ENCODE measurements around the gene DTNBP1. TPM values are rescaled to one million over a fixed set of nuclear protein-coding genes. Genes with fewer than 3 reads are reported as not detected.

The DTNBP1 gene
- total and polyA plus RNA-seq, 5 donors from 2014 or later, result 22.4 to 43.1 (median 33.7) TPM

- no peaks in the 10 kb centered on the region for H3K4me1 ChIP-seq (ENCODE audit: control insufficient read depth, insufficient read depth, low read length, poor library complexity, severe bottlenecking)
- no peaks in the 10 kb centered on the region for H3K27me3 Mint-ChIP-seq
- H3K27ac ChIP-seq (ENCODE audit: insufficient read depth, low read length, poor library complexity, severe bottlenecking), result no peak overlapping the region
- H3K36me3 Mint-ChIP-seq, result peaks cover 55% of the 10 kb centered on the region
- peaks cover 30% of the 10 kb centered on the region for H3K36me3 ChIP-seq (ENCODE audit: control insufficient read depth, insufficient read depth, low read length)
- H3K4me3 Mint-ChIP-seq, result no peak overlapping the region
- no peak for ATAC-seq (ENCODE audit: low read depth in 2 of 2)
- H3K4me3 ChIP-seq (ENCODE audit: low read depth, low read length), result no peak overlapping the region
- DNase-seq, result no peak
- peak overlapping the region in 1 of 3 donors; percentile 49 for H3K27ac Mint-ChIP-seq
- no peaks in the 10 kb centered on the region for H3K9me3 Mint-ChIP-seq
- H3K27me3 ChIP-seq (ENCODE audit: control insufficient read depth, insufficient read depth, low read length), result no peaks in the 10 kb centered on the region
- H3K9me3 ChIP-seq (ENCODE audit: control insufficient read depth in 2 of 2, low read length in 2 of 2), result no peaks in the 10 kb centered on the region
- peaks cover 20 to 39% (median 31%) of the 10 kb centered on the region in 4 donors for H3K4me1 Mint-ChIP-seq
Measured at GRCh38 chr6:15614277-15614676, 48.6 kb downstream of the DTNBP1 start.

- Mint-ChIP-seq H3K27ac (no peak overlapping the region), H3K4me1 (peaks cover 6 to 37% (median 14%) of the 10 kb centered on the region in 4 donors)
- H3K27me3 ChIP-seq (ENCODE audit: control insufficient read depth, insufficient read depth, low read length), result no peaks in the 10 kb centered on the region
Measured at GRCh38 chr6:15608396-15608795, 54.4 kb downstream of the DTNBP1 start.

DNA sequence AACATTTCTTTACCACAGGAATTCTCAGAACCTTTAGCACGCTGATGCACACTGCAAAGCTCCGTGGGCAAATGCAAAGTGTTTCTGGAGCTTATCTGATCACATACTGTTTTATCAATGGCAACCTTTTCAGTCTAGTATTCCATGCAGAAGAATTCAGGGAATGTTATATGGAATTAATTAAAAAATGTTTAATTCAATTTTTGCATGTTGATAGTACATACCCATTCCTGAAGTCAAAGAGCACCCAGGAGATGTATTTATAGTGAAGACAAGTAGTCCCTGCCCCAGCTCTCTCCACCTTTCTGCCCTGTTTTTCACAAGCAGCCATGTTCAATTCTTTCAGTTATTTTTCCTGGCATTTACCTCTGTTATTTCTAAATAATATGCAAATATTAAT lies 55.2 kb downstream of the DTNBP1 start:
- Histone ChIP-seq H3K36me3 (ENCODE audit: control insufficient read depth, insufficient read depth, low read length) (peaks cover 19% of the 10 kb centered on the region), H3K4me1 (ENCODE audit: control insufficient read depth, insufficient read depth, low read length, poor library complexity, severe bottlenecking) (no peaks in the 10 kb centered on the region), H3K27me3 (ENCODE audit: control insufficient read depth, insufficient read depth, low read length) (no peaks in the 10 kb centered on the region), H3K4me3 (ENCODE audit: low read depth, low read length) (no peak overlapping the region), H3K27ac (ENCODE audit: insufficient read depth, low read length, poor library complexity, severe bottlenecking) (no peak overlapping the region), H3K9me3 (ENCODE audit: control insufficient read depth in 2 of 2, low read length in 2 of 2) (no peaks in the 10 kb centered on the region)
- ATAC-seq (ENCODE audit: low read depth in 2 of 2), result no peak
- Mint-ChIP-seq H3K9me3 (no peaks in the 10 kb centered on the region), H3K36me3 (peaks cover 52% of the 10 kb centered on the region), H3K4me1 (peaks cover 3 to 35% (median 11%) of the 10 kb centered on the region in 4 donors), H3K4me3 (no peak overlapping the region), H3K27me3 (no peaks in the 10 kb centered on the region), H3K27ac (no peak overlapping the region)
- DNase-seq, result no peak

More at GRCh38 chr6:15608396-15608795, 54.4 kb downstream of the DTNBP1 start:
- Histone ChIP-seq H3K4me1 (ENCODE audit: control insufficient read depth, insufficient read depth, low read length, poor library complexity, severe bottlenecking) (no peaks in the 10 kb centered on the region), H3K36me3 (ENCODE audit: control insufficient read depth, insufficient read depth, low read length) (peaks cover 21% of the 10 kb centered on the region), H3K4me3 (ENCODE audit: low read depth, low read length) (no peak overlapping the region), H3K27ac (ENCODE audit: insufficient read depth, low read length, poor library complexity, severe bottlenecking) (no peak overlapping the region), H3K9me3 (ENCODE audit: control insufficient read depth in 2 of 2, low read length in 2 of 2) (no peaks in the 10 kb centered on the region)
- H3K4me3 Mint-ChIP-seq, result no peak overlapping the region
- ATAC-seq (ENCODE audit: low read depth in 2 of 2) (no peak), DNase-seq (no peak)
- peaks cover 54% of the 10 kb centered on the region for H3K36me3 Mint-ChIP-seq
- H3K9me3 Mint-ChIP-seq, result no peaks in the 10 kb centered on the region
- H3K27me3 Mint-ChIP-seq, result no peaks in the 10 kb centered on the region

- no peaks in the 10 kb centered on the region for H3K4me1 ChIP-seq (ENCODE audit: control insufficient read depth, insufficient read depth, low read length, poor library complexity, severe bottlenecking)
- no peaks in the 10 kb centered on the region for H3K27me3 ChIP-seq (ENCODE audit: control insufficient read depth, insufficient read depth, low read length)
- no peak overlapping the region for H3K4me3 Mint-ChIP-seq
- H3K4me1 Mint-ChIP-seq, result peaks cover under 1 to 25% (median 7%) of the 10 kb centered on the region in 4 donors
- H3K4me3 ChIP-seq (ENCODE audit: low read depth, low read length), result no peak overlapping the region
- no peak for ATAC-seq (ENCODE audit: low read depth in 2 of 2)
- no peaks in the 10 kb centered on the region for H3K9me3 ChIP-seq (ENCODE audit: control insufficient read depth in 2 of 2, low read length in 2 of 2)
- no peak for DNase-seq
- no peak overlapping the region for H3K27ac ChIP-seq (ENCODE audit: insufficient read depth, low read length, poor library complexity, severe bottlenecking)
- H3K27me3 Mint-ChIP-seq, result no peaks in the 10 kb centered on the region
- no peaks in the 10 kb centered on the region for H3K9me3 Mint-ChIP-seq
- H3K36me3 ChIP-seq (ENCODE audit: control insufficient read depth, insufficient read depth, low read length), result peaks cover 21% of the 10 kb centered on the region
- H3K36me3 Mint-ChIP-seq, result peaks cover 48% of the 10 kb centered on the region
- H3K27ac Mint-ChIP-seq, result no peak overlapping the region
Measured at GRCh38 chr6:15606347-15606746, 56.5 kb downstream of the DTNBP1 start.

DNA sequence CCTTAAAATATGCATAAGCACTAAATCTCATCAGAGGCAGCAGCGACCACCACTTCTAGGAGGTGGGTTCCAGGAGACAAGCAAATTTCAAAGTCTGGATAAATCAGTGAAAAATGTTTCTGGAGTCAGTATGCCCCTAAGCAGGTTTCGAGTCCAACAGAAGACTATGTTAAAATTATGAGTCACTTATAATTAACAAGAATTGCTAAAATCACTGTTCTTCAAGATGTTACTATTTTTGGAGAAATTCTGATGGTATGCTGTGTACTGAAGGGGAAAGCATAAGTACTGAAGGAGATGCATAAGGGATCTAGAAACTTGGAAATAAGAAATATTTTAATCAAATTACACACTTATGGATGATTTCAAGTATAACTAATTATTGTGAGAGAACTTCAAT lies 58.0 kb downstream of the DTNBP1 start:
- Mint-ChIP-seq H3K9me3 (no peaks in the 10 kb centered on the region), H3K4me3 (no peak overlapping the region), H3K27ac (no peak overlapping the region), H3K36me3 (peaks cover 51% of the 10 kb centered on the region), H3K4me1 (peaks cover 6 to 22% (median 15%) of the 10 kb centered on the region in 4 donors), H3K27me3 (no peaks in the 10 kb centered on the region)
- no peaks in the 10 kb centered on the region for H3K4me1 ChIP-seq (ENCODE audit: control insufficient read depth, insufficient read depth, low read length, poor library complexity, severe bottlenecking)
- no peaks in the 10 kb centered on the region for H3K27me3 ChIP-seq (ENCODE audit: control insufficient read depth, insufficient read depth, low read length)
- H3K27ac ChIP-seq (ENCODE audit: insufficient read depth, low read length, poor library complexity, severe bottlenecking), result no peak overlapping the region
- H3K9me3 ChIP-seq (ENCODE audit: control insufficient read depth in 2 of 2, low read length in 2 of 2), result no peaks in the 10 kb centered on the region
- H3K36me3 ChIP-seq (ENCODE audit: control insufficient read depth, insufficient read depth, low read length), result peaks cover 15% of the 10 kb centered on the region
- ATAC-seq (ENCODE audit: low read depth in 2 of 2) (no peak), DNase-seq (no peak)
- H3K4me3 ChIP-seq (ENCODE audit: low read depth, low read length), result no peak overlapping the region

DNA sequence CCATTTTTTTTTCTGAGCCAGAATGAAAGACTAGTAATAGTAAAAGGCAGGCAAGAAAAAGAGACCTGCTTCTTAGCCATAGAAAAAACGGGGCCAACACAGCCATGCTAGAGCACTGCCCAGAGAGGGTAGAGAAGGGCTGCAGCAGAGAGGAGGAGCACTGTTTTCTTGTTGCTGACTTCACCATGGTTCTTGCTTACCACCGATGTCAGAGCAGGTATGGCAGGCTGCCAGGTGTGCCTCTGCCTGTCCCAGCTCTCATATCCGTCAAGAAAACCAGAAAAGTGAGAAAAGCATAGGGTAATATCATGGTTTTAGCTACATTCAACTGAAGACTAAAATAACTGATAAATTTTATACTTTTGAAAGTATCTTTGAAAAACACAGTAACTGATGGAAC lies 60.7 kb downstream of the DTNBP1 start:
- peaks cover 4% of the 10 kb centered on the region for H3K36me3 ChIP-seq (ENCODE audit: control insufficient read depth, insufficient read depth, low read length)
- no peaks in the 10 kb centered on the region for H3K27me3 ChIP-seq (ENCODE audit: control insufficient read depth, insufficient read depth, low read length)
- Mint-ChIP-seq H3K4me1 (peaks cover 9 to 22% (median 16%) of the 10 kb centered on the region in 4 donors), H3K27me3 (no peaks in the 10 kb centered on the region), H3K9me3 (no peaks in the 10 kb centered on the region), H3K4me3 (no peak overlapping the region), H3K36me3 (peaks cover 34% of the 10 kb centered on the region), H3K27ac (no peak overlapping the region)
- no peak overlapping the region for H3K27ac ChIP-seq (ENCODE audit: insufficient read depth, low read length, poor library complexity, severe bottlenecking)
- H3K9me3 ChIP-seq (ENCODE audit: control insufficient read depth in 2 of 2, low read length in 2 of 2), result no peaks in the 10 kb centered on the region
- ATAC-seq (ENCODE audit: low read depth in 2 of 2) (no peak), DNase-seq (no peak)
- no peaks in the 10 kb centered on the region for H3K4me1 ChIP-seq (ENCODE audit: control insufficient read depth, insufficient read depth, low read length, poor library complexity, severe bottlenecking)
- H3K4me3 ChIP-seq (ENCODE audit: low read depth, low read length), result no peak overlapping the region

DNA sequence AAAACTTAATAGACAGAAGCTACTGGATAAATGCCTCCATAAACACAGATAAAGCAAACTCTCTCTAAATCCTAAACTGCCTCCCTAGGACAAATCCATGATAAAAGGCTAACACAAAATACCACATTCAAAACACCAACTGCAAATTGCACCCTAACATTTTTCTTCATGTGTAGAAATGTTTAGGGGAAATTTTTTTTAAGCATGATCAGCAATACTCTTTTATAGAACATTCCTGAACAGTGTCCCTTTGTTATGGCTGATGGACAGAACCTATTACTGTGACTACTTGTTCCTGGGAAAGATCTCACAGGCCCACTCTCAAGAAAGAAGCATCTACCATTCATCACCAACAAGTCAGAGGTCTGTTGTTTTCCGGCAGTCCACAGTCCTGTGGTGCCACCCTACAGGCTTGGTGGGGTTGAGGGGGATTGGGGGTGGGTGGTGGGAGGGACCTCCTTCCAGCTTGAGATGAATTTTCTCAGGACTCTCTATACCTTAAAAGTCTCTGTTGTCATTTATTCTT lies 64.5 kb downstream of the DTNBP1 start:
- Mint-ChIP-seq H3K4me1 (peaks cover 4 to 43% (median 40%) of the 10 kb centered on the region in 4 donors), H3K9me3 (peaks cover 0 to 3% (median 0%) of the 10 kb centered on the region in 7 donors), H3K4me3 (no peak overlapping the region), H3K36me3 (peaks cover 29% of the 10 kb centered on the region), H3K27me3 (no peaks in the 10 kb centered on the region), H3K27ac (no peak overlapping the region)
- DNase-seq (no peak), ATAC-seq (ENCODE audit: low read depth in 2 of 2) (no peak)
- Histone ChIP-seq H3K4me1 (ENCODE audit: control insufficient read depth, insufficient read depth, low read length, poor library complexity, severe bottlenecking) (no peaks in the 10 kb centered on the region), H3K9me3 (ENCODE audit: control insufficient read depth in 2 of 2, low read length in 2 of 2) (no peaks in the 10 kb centered on the region), H3K27ac (ENCODE audit: insufficient read depth, low read length, poor library complexity, severe bottlenecking) (no peak overlapping the region), H3K36me3 (ENCODE audit: control insufficient read depth, insufficient read depth, low read length) (peaks cover 4% of the 10 kb centered on the region), H3K4me3 (ENCODE audit: low read depth, low read length) (no peak overlapping the region), H3K27me3 (ENCODE audit: control insufficient read depth, insufficient read depth, low read length) (no peaks in the 10 kb centered on the region)

DNA sequence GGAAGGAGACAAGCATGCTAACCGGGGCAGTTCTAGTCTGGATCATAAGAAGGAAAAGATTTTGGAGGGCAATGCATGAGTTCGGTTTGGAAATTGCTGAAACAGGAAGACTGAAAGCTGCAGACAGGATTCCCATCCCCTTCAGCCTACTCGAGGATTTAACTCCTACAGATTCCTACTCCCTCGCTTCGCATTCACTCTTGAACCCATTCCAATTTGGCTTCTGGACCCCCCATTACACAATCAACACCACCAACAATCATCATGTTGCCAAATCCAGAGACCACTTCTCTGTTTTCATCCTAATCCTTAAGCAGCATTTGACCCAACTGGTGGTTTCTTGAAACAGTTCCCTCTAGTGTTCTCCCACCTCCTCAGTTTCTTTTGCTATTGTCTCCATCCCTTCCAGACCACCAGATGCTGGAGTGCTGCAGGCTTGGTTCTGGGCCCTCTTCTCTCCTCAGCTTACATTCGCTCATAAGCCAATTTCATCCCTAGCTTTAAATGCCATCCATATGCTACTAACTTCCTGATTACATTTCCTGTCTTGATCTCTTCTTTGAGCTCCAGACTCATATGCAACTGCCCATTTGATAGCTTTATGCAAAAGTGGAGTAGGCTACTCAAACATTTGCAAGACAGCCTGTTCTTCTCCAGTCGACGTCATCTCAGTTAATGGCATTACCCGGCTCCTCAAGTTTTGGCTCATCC lies 66.5 kb downstream of the DTNBP1 start:
- ATAC-seq (ENCODE audit: low read depth in 2 of 2), result no peak
- H3K27ac ChIP-seq (ENCODE audit: insufficient read depth, low read length, poor library complexity, severe bottlenecking), result no peak overlapping the region
- no peaks in the 10 kb centered on the region for H3K36me3 ChIP-seq (ENCODE audit: control insufficient read depth, insufficient read depth, low read length)
- H3K9me3 Mint-ChIP-seq, result peaks cover 0 to 3% (median 0%) of the 10 kb centered on the region in 7 donors
- H3K27me3 ChIP-seq (ENCODE audit: control insufficient read depth, insufficient read depth, low read length), result no peaks in the 10 kb centered on the region
- no peak for DNase-seq
- no peaks in the 10 kb centered on the region for H3K4me1 ChIP-seq (ENCODE audit: control insufficient read depth, insufficient read depth, low read length, poor library complexity, severe bottlenecking)
- no peak overlapping the region for H3K4me3 Mint-ChIP-seq
- no peak overlapping the region for H3K4me3 ChIP-seq (ENCODE audit: low read depth, low read length)
- H3K27ac Mint-ChIP-seq, result no peak overlapping the region
- peaks cover 29% of the 10 kb centered on the region for H3K36me3 Mint-ChIP-seq
- no peaks in the 10 kb centered on the region for H3K9me3 ChIP-seq (ENCODE audit: control insufficient read depth in 2 of 2, low read length in 2 of 2)
- peaks cover 4 to 53% (median 47%) of the 10 kb centered on the region in 4 donors for H3K4me1 Mint-ChIP-seq
- H3K27me3 Mint-ChIP-seq, result no peaks in the 10 kb centered on the region

Measured in CD4-positive, CD25-positive, alpha-beta regulatory T cell (primary cell).